HUES48 (cell line): ENCODE measurements around the gene ATP5F1C.
"Not testable (repeated sequence)": the region's sequence is repeated elsewhere in the genome, so short reads cannot be mapped to it uniquely, and the experiment has no call there.

Experiments used
- H3K27ac ChIP-seq: one replicate; pipeline ENCODE4 v1.7.0; 2013; ENCODE audit warnings: low read depth, low read length, inconsistent platforms
- H3K27me3 ChIP-seq: 2 replicates; pipeline ENCODE4 v1.6.1; 2013; ENCODE audit warnings: mild to moderate bottlenecking, low read length; ENCODE audit not compliant: control insufficient read depth, insufficient read depth
- H3K36me3 ChIP-seq: 2 replicates; pipeline ENCODE4 v1.6.1; 2013; ENCODE audit warnings: low read length; ENCODE audit not compliant: control insufficient read depth, insufficient read depth
- H3K4me1 ChIP-seq: 2 replicates; pipeline ENCODE4 v1.6.1; 2013; ENCODE audit warnings: mild to moderate bottlenecking, low read length; ENCODE audit not compliant: control insufficient read depth, insufficient read depth
- H3K4me3 ChIP-seq: 2 replicates; pipeline ENCODE4 v1.5.1; 2013; ENCODE audit warnings: mild to moderate bottlenecking, low read depth, low read length
- H3K9ac ChIP-seq: 2 replicates; pipeline ENCODE4 v1.6.1; 2013; ENCODE audit warnings: mild to moderate bottlenecking, low read depth, low read length, moderate library complexity
- H3K9me3 ChIP-seq: 2 replicates; pipeline ENCODE4 v1.6.1; 2013; ENCODE audit warnings: low read length; ENCODE audit not compliant: control insufficient read depth, insufficient read depth

The ATP5F1C gene

GRCh38 chr10:7767209-7767608 is 20.8 kb upstream of the ATP5F1C start:
- Histone ChIP-seq H3K36me3 (peaks cover 77% of the 10 kb centered on the region), H3K9me3 (no peaks in the 10 kb centered on the region), H3K9ac (no peak overlapping the region), H3K4me1 (no peaks in the 10 kb centered on the region), H3K27ac (no peak overlapping the region), H3K27me3 (no peaks in the 10 kb centered on the region), H3K4me3 (no peak overlapping the region)

GRCh38 chr10:7768417-7768816 is 19.6 kb upstream of the ATP5F1C start:
- no peaks in the 10 kb centered on the region for H3K27me3 ChIP-seq
- H3K27ac ChIP-seq = no peak overlapping the region
- no peaks in the 10 kb centered on the region for H3K4me1 ChIP-seq
- H3K4me3 ChIP-seq = no peak overlapping the region
- no peaks in the 10 kb centered on the region for H3K9me3 ChIP-seq
- H3K9ac ChIP-seq = no peak overlapping the region
- H3K36me3 ChIP-seq = peaks cover 74% of the 10 kb centered on the region

- Histone ChIP-seq H3K4me1 (no peaks in the 10 kb centered on the region), H3K4me3 (no peak overlapping the region), H3K36me3 (peaks cover 78% of the 10 kb centered on the region), H3K27me3 (no peaks in the 10 kb centered on the region), H3K9me3 (no peaks in the 10 kb centered on the region), H3K9ac (no peak overlapping the region), H3K27ac (no peak overlapping the region)
Observed at GRCh38 chr10:7773845-7774801, 13.9 kb upstream of the ATP5F1C start.

GRCh38 chr10:7776777-7777176 is 11.2 kb upstream of the ATP5F1C start:
- Histone ChIP-seq H3K4me1 (no peaks in the 10 kb centered on the region), H3K27me3 (no peaks in the 10 kb centered on the region), H3K9ac (no peak overlapping the region), H3K36me3 (peaks cover 77% of the 10 kb centered on the region), H3K4me3 (no peak overlapping the region), H3K27ac (no peak overlapping the region), H3K9me3 (no peaks in the 10 kb centered on the region)

- not testable (repeated sequence) for H3K9me3 ChIP-seq, H3K4me3 ChIP-seq, H3K9ac ChIP-seq, H3K4me1 ChIP-seq, H3K27me3 ChIP-seq, H3K27ac ChIP-seq
- peaks cover 45% of the 10 kb centered on the region for H3K36me3 ChIP-seq
Observed at GRCh38 chr10:7782194-7782593, 5.8 kb upstream of the ATP5F1C start.

- no peaks in the 10 kb centered on the region for H3K27me3 ChIP-seq
- H3K36me3 ChIP-seq = peaks cover 13% of the 10 kb centered on the region
- no peak overlapping the region; the same call in 1 of the 2 replicates for H3K9ac ChIP-seq
- no peak overlapping the region for H3K27ac ChIP-seq
- peak overlapping the region; percentile 99 for H3K4me3 ChIP-seq
- H3K4me1 ChIP-seq = peaks cover 16% of the 10 kb centered on the region; the same call in 1 of the 2 replicates
- no peaks in the 10 kb centered on the region for H3K9me3 ChIP-seq
Observed at GRCh38 chr10:7786430-7786829, 1.5 kb upstream of the ATP5F1C start.

- Histone ChIP-seq H3K4me1 (peaks cover 16% of the 10 kb centered on the region; the same call in 1 of the 2 replicates), H3K36me3 (peaks cover 14% of the 10 kb centered on the region), H3K9ac (peak overlapping the region; percentile 87), H3K4me3 (peak overlapping the region; percentile 99), H3K27me3 (no peaks in the 10 kb centered on the region), H3K27ac (peak overlapping the region; percentile 66), H3K9me3 (no peaks in the 10 kb centered on the region)
Observed at GRCh38 chr10:7787150-7787856, 674 bp upstream of the ATP5F1C start.

- Histone ChIP-seq H3K27ac (peak overlapping the region; percentile 70), H3K4me3 (peak overlapping the region; percentile 99), H3K9me3 (no peaks in the 10 kb centered on the region), H3K27me3 (no peaks in the 10 kb centered on the region), H3K9ac (peak overlapping the region; percentile 86), H3K4me1 (peaks cover 16% of the 10 kb centered on the region; the same call in 1 of the 2 replicates), H3K36me3 (peaks cover 18% of the 10 kb centered on the region)
Observed at GRCh38 chr10:7788639-7789286, 786 bp downstream of the ATP5F1C start.

GRCh38 chr10:7789390-7789789 is 1.4 kb downstream of the ATP5F1C start:
- Histone ChIP-seq H3K9ac (0 out of 2 replicates have a peak overlapping the region, but pooled peaks have one; percentile 86), H3K27me3 (no peaks in the 10 kb centered on the region), H3K4me3 (peak overlapping the region; percentile 99), H3K9me3 (no peaks in the 10 kb centered on the region), H3K4me1 (peaks cover 16% of the 10 kb centered on the region; the same call in 1 of the 2 replicates), H3K36me3 (peaks cover 13% of the 10 kb centered on the region), H3K27ac (no peak overlapping the region)

- no peak overlapping the region for H3K27ac ChIP-seq
- peaks cover 34% of the 10 kb centered on the region for H3K36me3 ChIP-seq
- H3K9ac ChIP-seq = no peak overlapping the region
- no peaks in the 10 kb centered on the region for H3K9me3 ChIP-seq
- peaks cover 9% of the 10 kb centered on the region; the same call in 1 of the 2 replicates for H3K4me1 ChIP-seq
- H3K27me3 ChIP-seq = no peaks in the 10 kb centered on the region
- H3K4me3 ChIP-seq = no peak overlapping the region
Observed at GRCh38 chr10:7792541-7792940, 4.6 kb downstream of the ATP5F1C start.
